ENCODE data around the gene BTBD9.

- TF ChIP-seq CTCF (IDR thresholded peaks at IDR 0.05; ENCODE audit: poor library complexity) (no peak), EZH2 (IDR thresholded peaks at IDR 0.05; ENCODE audit: borderline replicate concordance) (no peak)
Observed at GRCh38 chr6:38162493-38163185, 477.1 kb downstream of the BTBD9 start.

Data from hepatocyte (in vitro differentiated cells).